CD4-positive, alpha-beta T cell (primary cell): ENCODE data around the gene SCAMP3. TPM values are rescaled to one million over a fixed set of nuclear protein-coding genes. Genes with fewer than 3 reads are reported as not detected.
"Not testable (repeated sequence)": the region's sequence is repeated elsewhere in the genome, so short reads cannot be mapped to it uniquely, and the experiment has no call there.

Source experiments
- ATAC-seq: fragments of 200-7000 bp; cut with Tn5 transposase; one replicate; pipeline ENCODE4 v1.10.0; 2022; ENCODE audit warnings: mild to moderate bottlenecking; ENCODE audit not compliant: poor library complexity
- CTCF ChIA-PET: fragments of 350-600 bp; sonication (Branson Sonifier 250); formaldehyde crosslinking; loops from one replicate; lab custom pipeline; 2021; ENCODE audit warnings: antibody characterized with exemption, inconsistent platforms; lab: Charles Lee
- POLR2A ChIA-PET: fragments of 350-600 bp; sonication (Branson Sonifier 250); formaldehyde crosslinking; loops from one replicate; lab custom pipeline; 2021; ENCODE audit warnings: antibody characterized with exemption, inconsistent platforms; lab: Charles Lee
- DNase-seq, 14 experiments: peaks; one replicate each; pipeline ENCODE4 v3.0.0-alpha.2; 2013 to 2020; ENCODE audit warnings: mixed read lengths in 2 of 14
- H3K27ac ChIP-seq, 2 donors: one replicate each; pipeline versions ENCODE4 v1.5.1 to v1.7.0; 2013; ENCODE audit warnings: low read length in 2 of 2, low read depth in 1 of 2, mild to moderate bottlenecking in 1 of 2
- H3K27me3 ChIP-seq, 2 experiments: 1 replicate in 1 of 2; 2 replicates in 1 of 2; pipeline versions ENCODE4 v1.6.1 to v1.7.0; 2013; ENCODE audit warnings: low read length in 2 of 2, control low read depth in 1 of 2, mild to moderate bottlenecking in 1 of 2, moderate library complexity in 1 of 2; ENCODE audit not compliant: insufficient read depth in 2 of 2, control insufficient read depth in 1 of 2
- H3K36me3 ChIP-seq: one replicate; pipeline ENCODE4 v1.6.1; 2013; ENCODE audit warnings: low read length, control low read depth; ENCODE audit not compliant: insufficient read depth
- H3K4me1 ChIP-seq: one replicate; pipeline ENCODE4 v1.6.1; 2013; ENCODE audit warnings: low read length, control low read depth; ENCODE audit not compliant: insufficient read depth
- H3K4me3 ChIP-seq: one replicate; pipeline ENCODE4 v1.5.1; 2013; ENCODE audit warnings: mild to moderate bottlenecking, low read length, moderate library complexity
- H3K9me3 ChIP-seq, 2 experiments: 1 replicate in 1 of 2; 2 replicates in 1 of 2; pipeline versions ENCODE4 v1.6.1 to v1.7.0; 2013; ENCODE audit warnings: low read length in 2 of 2, mild to moderate bottlenecking in 2 of 2, control low read depth in 1 of 2, moderate library complexity in 1 of 2; ENCODE audit not compliant: control insufficient read depth in 1 of 2, insufficient read depth in 1 of 2
- H3K27ac Mint-ChIP-seq: one replicate; pipeline ENCODE4 v1.8.0; 2020; ENCODE audit warnings: mixed read lengths
- H3K27me3 Mint-ChIP-seq: one replicate; pipeline ENCODE4 v1.8.0; 2021; ENCODE audit warnings: mixed read lengths
- H3K36me3 Mint-ChIP-seq: one replicate; pipeline ENCODE4 v1.8.0; 2021; ENCODE audit warnings: low read depth, mixed read lengths
- H3K4me1 Mint-ChIP-seq: one replicate; pipeline ENCODE4 v1.8.0; 2021; ENCODE audit warnings: low read depth, mixed read lengths
- H3K4me3 Mint-ChIP-seq: one replicate; pipeline ENCODE4 v1.8.0; 2020; ENCODE audit warnings: mild to moderate bottlenecking, mixed read lengths
- H3K9me3 Mint-ChIP-seq: one replicate; pipeline ENCODE4 v1.8.0; 2020; ENCODE audit warnings: mixed read lengths
- CTCF ChIP-seq: fragments of 200-600 bp; IDR thresholded peaks from one replicate; pipeline ENCODE4 v1.8.0; 2022; ENCODE audit warnings: antibody characterized with exemption, mild to moderate bottlenecking
- intact Hi-C, 2 experiments: fragments of 100-400 bp; cut with DNase I in 1 of 2; cut with micrococcal nuclease in 1 of 2; formaldehyde crosslinking; loops; one replicate each; pipeline versions ENCODE4 v1.15.1 to v1.9.0; 2023 to 2025; cut with DNase I, micrococcal nuclease
- total RNA-seq, 174 experiments: library from RNA in 2 of 174; stranded (reverse) in 2 of 174; gene quantifications; one replicate each; pipeline ENCODE4 v1.2.3 and lab custom pipeline; 2021 to 2026

Gene SCAMP3
- total RNA-seq, 2 experiments from 2014 or later, result 54.8 to 55.6 TPM

GRCh38 chr1:155241841-155242264 lies 20.3 kb downstream of the SCAMP3 start:
- intact Hi-C loops, result loop anchor here in 1 of 2 experiments (2.0 to 5.0 kb wide), 3 partner anchors 13 to 65 kb away; partner anchors contain the start of genes MTX1 and THBS3
- no peak for TF ChIP-seq CTCF
- Histone ChIP-seq H3K27me3 (no peaks in the 10 kb centered on the region), H3K36me3 (peaks cover 17% of the 10 kb centered on the region), H3K9me3 (no peaks in the 10 kb centered on the region), H3K4me3 (no peak overlapping the region), H3K4me1 (peaks cover 46% of the 10 kb centered on the region), H3K27ac (no peak overlapping the region)
- H3K27me3 Mint-ChIP-seq, result peaks cover 5% of the 10 kb centered on the region
- peak overlapping the region; percentile 96 for H3K27ac Mint-ChIP-seq
- peaks cover 24% of the 10 kb centered on the region for H3K36me3 Mint-ChIP-seq
- ATAC-seq, result no peak
- H3K4me1 Mint-ChIP-seq, result peaks cover 51% of the 10 kb centered on the region
- peak overlapping the region; percentile 83 for H3K4me3 Mint-ChIP-seq
- ChIA-PET POLR2A (interaction anchor here (0.7 to 1.6 kb wide), 4 partner anchors 20 to 342 kb away, joined by 3 to 6 read pairs (median 3); partner anchors contain the start of genes MTX1, SCAMP3 and THBS3), CTCF (interaction anchor here (1.4 to 1.9 kb wide), 3 partner anchors 8 to 81 kb away, joined by 3 to 13 read pairs (median 6); no protein-coding TSS in a partner anchor)
- H3K9me3 Mint-ChIP-seq, result no peaks in the 10 kb centered on the region
- peak in 2 of 14 experiments; percentile 51 to 64 for DNase-seq

- Mint-ChIP-seq H3K36me3 (peaks cover 31% of the 10 kb centered on the region), H3K27ac (peak overlapping the region; percentile 80), H3K4me1 (peaks cover 51% of the 10 kb centered on the region), H3K4me3 (peak overlapping the region; percentile 83), H3K27me3 (peaks cover 5% of the 10 kb centered on the region), H3K9me3 (no peaks in the 10 kb centered on the region)
- H3K4me1 ChIP-seq, result peaks cover 51% of the 10 kb centered on the region
- CTCF ChIA-PET, result interaction anchor here (1.1 to 1.9 kb wide), 4 partner anchors 9 to 82 kb away, joined by 3 to 13 read pairs (median 5); no protein-coding TSS in a partner anchor
- peak; percentile 31 to 87 (median 54) for DNase-seq
- POLR2A ChIA-PET, result interaction anchor here (0.9 to 1.8 kb wide), 6 partner anchors 14 to 82 kb away, joined by 3 to 6 read pairs (median 4); partner anchors contain the start of genes KRTCAP2, MTX1, SCAMP3 and THBS3
- intact Hi-C loops, result loop anchor here in 1 of 2 experiments (5.0 kb wide), 2 partner anchors 34 to 64 kb away; partner anchors contain the start of genes MTX1 and THBS3
- peaks cover 24% of the 10 kb centered on the region for H3K36me3 ChIP-seq
- H3K9me3 ChIP-seq, result no peaks in the 10 kb centered on the region
- H3K27me3 ChIP-seq, result no peaks in the 10 kb centered on the region
- ATAC-seq, result peak; percentile 23
- H3K27ac ChIP-seq, result no peak overlapping the region
- H3K4me3 ChIP-seq, result peak overlapping the region; percentile 59
- TF ChIP-seq CTCF, result no peak
Observed at GRCh38 chr1:155241069-155241679, 21.0 kb downstream of the SCAMP3 start.

GRCh38 chr1:155236451-155236850 lies 25.7 kb downstream of the SCAMP3 start:
- Histone ChIP-seq H3K4me3 (no peak overlapping the region), H3K27ac (no peak overlapping the region), H3K4me1 (peaks cover 30% of the 10 kb centered on the region), H3K27me3 (no peaks in the 10 kb centered on the region), H3K36me3 (peaks cover 30% of the 10 kb centered on the region), H3K9me3 (no peaks in the 10 kb centered on the region)
- H3K36me3 Mint-ChIP-seq, result peaks cover 33% of the 10 kb centered on the region
- ChIA-PET CTCF (no interaction called here), POLR2A (no interaction called here)
- intact Hi-C loops, result no loop called here
- H3K27ac Mint-ChIP-seq, result peak overlapping the region; percentile 17
- peaks cover 20% of the 10 kb centered on the region for H3K4me1 Mint-ChIP-seq
- no peaks in the 10 kb centered on the region for H3K9me3 Mint-ChIP-seq
- TF ChIP-seq CTCF, result no peak
- H3K27me3 Mint-ChIP-seq, result no peaks in the 10 kb centered on the region
- peak overlapping the region; percentile 15 for H3K4me3 Mint-ChIP-seq
- ATAC-seq (no peak), DNase-seq (no peak)

- H3K4me3 Mint-ChIP-seq, H3K9me3 ChIP-seq, H3K4me1 Mint-ChIP-seq, H3K4me3 ChIP-seq, H3K27ac ChIP-seq, H3K27me3 ChIP-seq, H3K27me3 Mint-ChIP-seq, CTCF ChIA-PET, intact Hi-C loops, POLR2A ChIA-PET, H3K9me3 Mint-ChIP-seq: not testable (repeated sequence)
- peak in 1 of 14 experiments; percentile 59 for DNase-seq
- H3K4me1 ChIP-seq, result peaks cover 19% of the 10 kb centered on the region
- H3K27ac Mint-ChIP-seq, result peak overlapping the region; percentile 26
- ATAC-seq, result peak; percentile 51
- H3K36me3 Mint-ChIP-seq, result peaks cover 29% of the 10 kb centered on the region
- peaks cover 30% of the 10 kb centered on the region for H3K36me3 ChIP-seq
Observed at GRCh38 chr1:155235375-155235774, 26.8 kb downstream of the SCAMP3 start.

- ATAC-seq, POLR2A ChIA-PET, H3K4me3 Mint-ChIP-seq, intact Hi-C loops, H3K27me3 Mint-ChIP-seq, DNase-seq, H3K27ac ChIP-seq, H3K9me3 ChIP-seq, H3K27ac Mint-ChIP-seq, H3K27me3 ChIP-seq, H3K9me3 Mint-ChIP-seq, H3K4me1 Mint-ChIP-seq, H3K4me3 ChIP-seq, CTCF ChIA-PET: not testable (repeated sequence)
- H3K36me3 Mint-ChIP-seq, result peaks cover 19% of the 10 kb centered on the region
- H3K36me3 ChIP-seq, result peaks cover 20% of the 10 kb centered on the region
- peaks cover 15% of the 10 kb centered on the region for H3K4me1 ChIP-seq
Observed at GRCh38 chr1:155233502-155233901, 28.7 kb downstream of the SCAMP3 start.
